ENCODE data around the gene SUGT1.
"Not testable (repeated sequence)": the region's sequence is repeated elsewhere in the genome, so short reads cannot be mapped to it uniquely, and the experiment has no call there.

The SUGT1 gene

GRCh38 chr13:52669677-52670076, 17.0 kb downstream of the SUGT1 start:
- DNase-seq (ENCODE audit: low spot score), result no peak

GRCh38 chr13:52670726-52671125, 18.1 kb downstream of the SUGT1 start:
- DNase-seq (ENCODE audit: low spot score), result no peak

- DNase-seq (ENCODE audit: low spot score), result no peak
Observed at GRCh38 chr13:52673465-52673864, 20.8 kb downstream of the SUGT1 start.

- DNase-seq (ENCODE audit: low spot score), result no peak
Observed at GRCh38 chr13:52677823-52678222, 25.2 kb downstream of the SUGT1 start.

- DNase-seq (ENCODE audit: low spot score), result not testable (repeated sequence)
Observed at GRCh38 chr13:52685806-52686205, 33.2 kb downstream of the SUGT1 start.

- no peak for DNase-seq (ENCODE audit: low spot score)
Observed at GRCh38 chr13:52686376-52686775, 33.7 kb downstream of the SUGT1 start.

- no peak for DNase-seq (ENCODE audit: low spot score)
Observed at GRCh38 chr13:52695856-52696255, 43.2 kb downstream of the SUGT1 start.

- no peak for DNase-seq (ENCODE audit: low spot score)
Observed at GRCh38 chr13:52696566-52696965, 43.9 kb downstream of the SUGT1 start.

GRCh38 chr13:52701728-52702465, 49.3 kb downstream of the SUGT1 start:
- DNase-seq (ENCODE audit: low spot score), result no peak

- DNase-seq (ENCODE audit: low spot score), result no peak
Observed at GRCh38 chr13:52703482-52703881, 50.8 kb downstream of the SUGT1 start.

- no peak for DNase-seq (ENCODE audit: low spot score)
Observed at GRCh38 chr13:52706081-52706480, 53.4 kb downstream of the SUGT1 start.

GRCh38 chr13:52707375-52707774, 54.7 kb downstream of the SUGT1 start:
- no peak for DNase-seq (ENCODE audit: low spot score)

GRCh38 chr13:52708266-52708665, 55.6 kb downstream of the SUGT1 start:
- not testable (repeated sequence) for DNase-seq (ENCODE audit: low spot score)

GRCh38 chr13:52711286-52711685, 58.6 kb downstream of the SUGT1 start:
- no peak for DNase-seq (ENCODE audit: low spot score)

GRCh38 chr13:52712385-52712784, 59.7 kb downstream of the SUGT1 start:
- no peak for DNase-seq (ENCODE audit: low spot score)

- DNase-seq (ENCODE audit: low spot score), result no peak
Observed at GRCh38 chr13:52713894-52714293, 61.3 kb downstream of the SUGT1 start.

GRCh38 chr13:52720904-52721303, 68.3 kb downstream of the SUGT1 start:
- DNase-seq (ENCODE audit: low spot score), result not testable (repeated sequence)

- DNase-seq (ENCODE audit: low spot score), result not testable (repeated sequence)
Observed at GRCh38 chr13:52721356-52721755, 68.7 kb downstream of the SUGT1 start.

GRCh38 chr13:52723181-52723580, 70.5 kb downstream of the SUGT1 start:
- DNase-seq (ENCODE audit: low spot score), result no peak

GRCh38 chr13:52725302-52725701, 72.7 kb downstream of the SUGT1 start:
- DNase-seq (ENCODE audit: low spot score), result no peak

GRCh38 chr13:52726258-52726657, 73.6 kb downstream of the SUGT1 start:
- no peak for DNase-seq (ENCODE audit: low spot score)

GRCh38 chr13:52734075-52734623, 81.5 kb downstream of the SUGT1 start:
- DNase-seq (ENCODE audit: low spot score), result no peak

GRCh38 chr13:52736891-52737290, 84.3 kb downstream of the SUGT1 start:
- no peak for DNase-seq (ENCODE audit: low spot score)

- DNase-seq (ENCODE audit: low spot score), result no peak
Observed at GRCh38 chr13:52737451-52737850, 84.8 kb downstream of the SUGT1 start.

All from NAMALWA (cell line).